Natural killer cell (primary cell): ENCODE measurements around the gene LMO4. TPM values are rescaled to one million over a fixed set of nuclear protein-coding genes. Genes with fewer than 3 reads are reported as not detected.

ENCODE experiments used
- ATAC-seq, 3 donors: fragments of 150-1000 bp in 2 of 3; fragments of 200-7000 bp in 1 of 3; cut with Tn5 transposase; 1 replicate in 1 of 3; 2 replicates in 2 of 3; pipeline ENCODE4 v1.10.0; 2021; ENCODE audit warnings: mild to moderate bottlenecking in 2 of 3, moderate library complexity in 2 of 3
- DNase-seq, 2 donors: peaks; one replicate each; pipeline versions ENCODE4 v3.0.0 to v3.0.0-alpha.2; 2013 to 2021; ENCODE audit warnings: mixed read lengths in 1 of 2
- H3K27ac ChIP-seq: one replicate; pipeline ENCODE4 v1.5.1; 2013; ENCODE audit warnings: mild to moderate bottlenecking, low read length
- H3K27me3 ChIP-seq: one replicate; pipeline ENCODE4 v1.6.1; 2013; ENCODE audit warnings: low read length; ENCODE audit not compliant: control insufficient read depth, insufficient read depth
- H3K36me3 ChIP-seq: one replicate; pipeline ENCODE4 v1.6.1; 2013; ENCODE audit warnings: low read length; ENCODE audit not compliant: control insufficient read depth, insufficient read depth
- H3K4me1 ChIP-seq: one replicate; pipeline ENCODE4 v1.6.1; 2013; ENCODE audit warnings: low read length; ENCODE audit not compliant: control insufficient read depth, insufficient read depth
- H3K4me3 ChIP-seq: one replicate; pipeline ENCODE4 v1.5.1; 2013; ENCODE audit warnings: low read length
- H3K9me3 ChIP-seq: one replicate; pipeline ENCODE4 v1.6.1; 2013; ENCODE audit warnings: low read length; ENCODE audit not compliant: control insufficient read depth, insufficient read depth
- H3K27ac Mint-ChIP-seq, 2 donors: one replicate each; pipeline ENCODE4 v1.8.0; 2022; ENCODE audit warnings: mild to moderate bottlenecking in 2 of 2, mixed read lengths in 2 of 2, moderate library complexity in 1 of 2
- H3K27me3 Mint-ChIP-seq, 2 donors: one replicate each; pipeline ENCODE4 v1.8.0; 2022; ENCODE audit warnings: low read depth in 2 of 2, mixed read lengths in 2 of 2
- H3K36me3 Mint-ChIP-seq: one replicate; pipeline ENCODE4 v1.8.0; 2022; ENCODE audit warnings: mixed read lengths
- H3K4me1 Mint-ChIP-seq, 2 donors: one replicate each; pipeline ENCODE4 v1.8.0; 2022; ENCODE audit warnings: mixed read lengths in 2 of 2
- H3K4me3 Mint-ChIP-seq: one replicate; pipeline ENCODE4 v1.8.0; 2022; ENCODE audit warnings: mild to moderate bottlenecking, moderate library complexity, mixed read lengths
- H3K9me3 Mint-ChIP-seq, 2 donors: one replicate each; pipeline ENCODE4 v1.8.0; 2022; ENCODE audit warnings: mixed read lengths in 2 of 2
- WGBS: methylation state at CpG from one replicate; pipeline ENCODE4 v1.1.7; 2013; ENCODE audit warnings: missing lambda C conversion rate; ENCODE audit not compliant: insufficient coverage; 5-methylcytosine and 5-hydroxymethylcytosine counted together
- intact Hi-C: fragments of 100-400 bp; cut with micrococcal nuclease; formaldehyde crosslinking; loops from one replicate; pipeline ENCODE4 v1.14.2; 2022
- total RNA-seq, 4 donors: library from RNA; stranded (reverse); fragments of 120-200 nt in 1 of 4; gene quantifications; one replicate each; pipeline versions ENCODE4 v1.2.3 to v1.2.4, GENCODE V29; 2013 to 2022
- TF ChIP-seq, protein P1 (sequence below): fragments of 200-600 bp; IDR thresholded peaks from one replicate; pipeline ENCODE4 v1.8.0; 2022; ENCODE audit warnings: antibody characterized with exemption

LMO4 gene
- total RNA-seq, 3 donors from 2014 or later (not counting 1 experiment from before 2014, with no cell fraction given): 38.2 to 50.1 (median 50.0) TPM

DNA sequence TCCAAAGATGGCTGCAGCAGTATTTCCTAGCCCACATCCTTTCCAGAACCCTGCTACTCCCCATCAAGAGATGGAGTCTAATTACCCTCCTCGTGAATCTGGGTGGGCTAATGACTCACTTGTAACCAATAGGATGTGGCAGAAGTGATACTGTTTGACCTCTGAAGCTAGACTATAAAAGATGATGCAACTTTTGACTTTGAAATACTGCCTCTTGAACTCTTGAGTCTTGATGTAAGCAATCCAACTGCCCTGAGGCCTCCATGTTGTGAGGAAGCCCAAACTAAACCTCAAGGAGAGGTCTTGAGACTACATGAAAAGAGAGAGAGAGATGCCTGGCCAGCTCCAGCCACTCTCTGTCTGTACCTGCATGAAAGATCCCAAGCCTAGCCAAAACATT lies 29.5 kb downstream of the LMO4 start:
- TF ChIP-seq, protein P1, sequence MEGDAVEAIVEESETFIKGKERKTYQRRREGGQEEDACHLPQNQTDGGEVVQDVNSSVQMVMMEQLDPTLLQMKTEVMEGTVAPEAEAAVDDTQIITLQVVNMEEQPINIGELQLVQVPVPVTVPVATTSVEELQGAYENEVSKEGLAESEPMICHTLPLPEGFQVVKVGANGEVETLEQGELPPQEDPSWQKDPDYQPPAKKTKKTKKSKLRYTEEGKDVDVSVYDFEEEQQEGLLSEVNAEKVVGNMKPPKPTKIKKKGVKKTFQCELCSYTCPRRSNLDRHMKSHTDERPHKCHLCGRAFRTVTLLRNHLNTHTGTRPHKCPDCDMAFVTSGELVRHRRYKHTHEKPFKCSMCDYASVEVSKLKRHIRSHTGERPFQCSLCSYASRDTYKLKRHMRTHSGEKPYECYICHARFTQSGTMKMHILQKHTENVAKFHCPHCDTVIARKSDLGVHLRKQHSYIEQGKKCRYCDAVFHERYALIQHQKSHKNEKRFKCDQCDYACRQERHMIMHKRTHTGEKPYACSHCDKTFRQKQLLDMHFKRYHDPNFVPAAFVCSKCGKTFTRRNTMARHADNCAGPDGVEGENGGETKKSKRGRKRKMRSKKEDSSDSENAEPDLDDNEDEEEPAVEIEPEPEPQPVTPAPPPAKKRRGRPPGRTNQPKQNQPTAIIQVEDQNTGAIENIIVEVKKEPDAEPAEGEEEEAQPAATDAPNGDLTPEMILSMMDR: no peak
- Mint-ChIP-seq H3K4me3 (no peak overlapping the region), H3K36me3 (peaks cover 8% of the 10 kb centered on the region), H3K27ac (no peak overlapping the region), H3K27me3 (no peaks in the 10 kb centered on the region), H3K9me3 (no peaks in the 10 kb centered on the region), H3K4me1 (peaks cover 4 to 9% of the 10 kb centered on the region in 2 donors)
- Histone ChIP-seq H3K4me3 (no peak overlapping the region), H3K4me1 (no peaks in the 10 kb centered on the region), H3K36me3 (peaks cover 4% of the 10 kb centered on the region), H3K27me3 (no peaks in the 10 kb centered on the region), H3K27ac (no peak overlapping the region), H3K9me3 (no peaks in the 10 kb centered on the region)
- ATAC-seq: no peak
- WGBS: 80% methylated on average over 1 of the region's 1 CpG
- DNase-seq: no peak
- intact Hi-C loops: no loop called here

DNA sequence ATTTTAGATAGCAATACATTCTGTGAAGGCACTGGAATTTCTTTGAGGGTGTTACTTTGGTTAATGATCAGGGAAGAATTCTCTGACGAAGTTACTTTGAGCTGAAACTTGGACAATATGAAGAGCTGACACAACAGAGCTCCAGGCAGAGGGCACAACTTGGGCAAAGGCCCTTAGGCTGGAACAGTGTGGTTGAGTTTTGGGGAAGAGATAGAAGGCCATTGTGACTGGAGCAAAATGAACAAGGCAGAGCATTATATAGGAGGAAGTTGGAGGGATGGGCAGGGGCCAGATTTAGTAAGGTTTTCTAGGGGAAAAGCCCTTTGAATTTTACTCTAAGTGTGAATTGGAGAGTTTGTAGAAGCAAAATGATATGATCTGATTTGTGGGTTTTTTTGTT lies 30.9 kb downstream of the LMO4 start:
- TF ChIP-seq, protein P1: no peak
- Histone ChIP-seq H3K36me3 (peaks cover 4% of the 10 kb centered on the region), H3K27ac (no peak overlapping the region), H3K27me3 (no peaks in the 10 kb centered on the region), H3K4me3 (no peak overlapping the region), H3K4me1 (no peaks in the 10 kb centered on the region), H3K9me3 (no peaks in the 10 kb centered on the region)
- peaks cover 8% of the 10 kb centered on the region for H3K36me3 Mint-ChIP-seq
- 93% methylated on average over 1 of the region's 1 CpG for WGBS
- H3K27me3 Mint-ChIP-seq: no peaks in the 10 kb centered on the region
- H3K4me3 Mint-ChIP-seq: no peak overlapping the region
- DNase-seq (no peak), ATAC-seq (no peak)
- no peak overlapping the region for H3K27ac Mint-ChIP-seq
- peaks cover 4 to 9% of the 10 kb centered on the region in 2 donors for H3K4me1 Mint-ChIP-seq
- H3K9me3 Mint-ChIP-seq: no peaks in the 10 kb centered on the region
- intact Hi-C loops: no loop called here

GRCh38 chr1:87362063-87362833 lies 33.6 kb downstream of the LMO4 start:
- H3K4me3 Mint-ChIP-seq: no peak overlapping the region
- 62% methylated on average over 2 of the region's 5 CpGs for WGBS
- intact Hi-C loops: no loop called here
- Histone ChIP-seq H3K27ac (no peak overlapping the region), H3K36me3 (no peaks in the 10 kb centered on the region), H3K4me1 (no peaks in the 10 kb centered on the region), H3K4me3 (no peak overlapping the region), H3K27me3 (no peaks in the 10 kb centered on the region), H3K9me3 (no peaks in the 10 kb centered on the region)
- no peak overlapping the region for H3K27ac Mint-ChIP-seq
- H3K4me1 Mint-ChIP-seq: peaks cover 4 to 9% of the 10 kb centered on the region in 2 donors
- peaks cover 8% of the 10 kb centered on the region for H3K36me3 Mint-ChIP-seq
- H3K9me3 Mint-ChIP-seq: no peaks in the 10 kb centered on the region
- H3K27me3 Mint-ChIP-seq: no peaks in the 10 kb centered on the region
- ATAC-seq (no peak), DNase-seq (no peak)
- TF ChIP-seq, protein P1: no peak
